Endothelial cell of umbilical vein (primary cell): Measurements from ENCODE around the gene SEZ6L.

ENCODE experiments used
- CTCF ChIP-seq, 2 donors: IDR thresholded peaks; 1 replicate in 1 of 2; 2 replicates in 1 of 2; pipeline ENCODE4 v1.5.1; 2011; ENCODE audit warnings: low read length in 2 of 2, mild to moderate bottlenecking in 2 of 2, moderate library complexity in 2 of 2, control low read depth in 1 of 2, inconsistent platforms in 1 of 2, low read depth in 1 of 2; ENCODE audit not compliant: insufficient read depth in 1 of 2; ENCODE audit errors: extremely low read depth in 1 of 2
- POLR2A ChIP-seq: IDR thresholded peaks from 2 replicates; pipeline ENCODE4 v1.6.1; 2012; ENCODE audit warnings: low read depth, mild to moderate bottlenecking, control low read depth, low read length
- POLR2AphosphoS5 ChIP-seq: IDR thresholded peaks from 2 replicates; pipeline ENCODE4 v1.6.1; 2012; ENCODE audit warnings: low read depth, mild to moderate bottlenecking, control low read depth, low read length, moderate library complexity; ENCODE audit not compliant: insufficient read depth

GRCh38 chr22:26383968-26384556, 214.8 kb downstream of the SEZ6L start:
- no peak for TF ChIP-seq CTCF (IDR thresholded peaks at IDR 0.05; ENCODE audit: extremely low read depth in 1 of 2, insufficient read depth in 1 of 2, low read depth in 1 of 2, low read length in 2 of 2)
- no peak for TF ChIP-seq POLR2A
- no peak for TF ChIP-seq POLR2AphosphoS5
